Measurements from ENCODE around the gene NRXN3.

Gene NRXN3

DNA sequence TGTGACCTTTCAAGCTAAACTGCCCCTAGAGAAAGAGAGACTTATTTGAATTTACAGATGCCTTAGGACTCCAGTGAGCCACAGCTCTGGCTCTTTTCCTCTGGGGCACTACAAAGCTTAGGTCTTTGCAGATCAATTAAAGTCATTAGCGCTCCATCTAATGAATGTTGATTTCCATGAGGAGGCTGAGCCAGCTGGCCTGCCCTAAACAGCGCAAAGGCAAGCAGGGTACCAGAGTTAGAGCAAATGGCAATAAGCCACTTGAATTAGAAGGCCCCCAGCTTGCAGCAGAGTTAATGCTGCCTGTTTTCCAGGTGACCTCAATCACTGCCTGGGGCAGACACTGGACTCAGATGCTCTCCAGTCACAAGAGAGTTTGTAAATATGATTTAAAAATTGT, 1345.8 kb downstream of the NRXN3 start:
- DNase-seq, result no peak

GRCh38 chr14:79525416-79525815, 1355.2 kb downstream of the NRXN3 start:
- DNase-seq, result no peak

DNA sequence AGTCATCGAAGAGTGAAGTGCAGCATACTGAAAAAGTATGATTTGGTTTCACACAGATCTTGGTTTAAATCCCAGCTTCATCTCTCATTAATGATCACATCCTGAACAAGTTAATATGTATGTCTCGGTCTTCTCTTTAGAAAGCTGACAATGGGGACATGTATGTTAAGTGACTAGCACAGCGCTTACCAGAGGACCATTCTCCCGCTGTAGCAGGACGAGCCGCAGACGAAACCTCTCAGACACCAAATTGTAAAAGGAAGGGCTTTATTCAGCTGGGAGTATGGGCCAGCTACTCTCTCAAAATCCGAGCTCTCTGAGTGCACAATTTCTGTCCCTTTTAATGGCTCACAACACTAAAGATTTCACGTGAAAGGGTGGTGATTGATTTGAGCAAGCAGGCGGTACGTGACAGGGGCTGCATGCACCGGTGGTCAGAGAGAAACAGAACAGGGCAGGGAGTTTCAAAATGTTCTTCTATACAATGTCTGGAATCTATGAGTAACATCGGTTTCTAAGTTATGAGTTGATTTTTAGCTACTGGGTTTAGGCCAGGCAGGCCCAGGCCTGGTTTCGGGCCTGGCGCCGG, 1358.7 kb downstream of the NRXN3 start:
- no peak for DNase-seq

GRCh38 chr14:79530555-79530954, 1360.4 kb downstream of the NRXN3 start:
- no peak for DNase-seq

DNA sequence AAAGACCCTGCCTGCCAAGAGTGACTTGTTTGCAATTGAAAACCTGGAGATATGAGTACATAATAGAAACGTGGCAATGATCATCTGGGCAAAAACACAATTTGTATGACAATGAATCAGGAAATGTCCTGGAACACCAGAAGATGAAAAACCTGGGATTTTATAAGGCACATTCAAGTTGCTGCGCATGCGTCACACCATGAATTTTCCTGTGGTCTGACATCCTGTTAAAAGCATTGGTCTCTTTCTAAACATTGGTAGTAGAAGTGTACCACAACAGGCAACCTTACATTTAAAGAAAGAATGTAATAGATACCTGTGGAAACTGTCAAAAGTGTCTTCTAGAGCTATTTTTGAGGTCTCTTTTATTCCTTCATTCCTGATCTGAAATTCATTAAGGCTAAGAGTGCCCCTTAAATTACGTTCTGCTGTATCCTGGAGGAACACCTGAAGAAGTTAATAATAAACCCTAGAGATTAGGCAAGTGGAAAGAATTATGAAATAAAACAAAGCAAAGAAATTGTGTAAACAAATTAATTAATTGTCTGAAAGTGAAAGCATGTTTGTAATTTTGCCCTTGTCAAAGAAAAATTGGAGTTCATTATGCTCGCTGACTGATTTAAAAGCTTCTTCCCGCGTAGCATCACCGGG, 1364.7 kb downstream of the NRXN3 start:
- no peak for DNase-seq

GRCh38 chr14:79540394-79540793, 1370.2 kb downstream of the NRXN3 start:
- DNase-seq, result no peak

GRCh38 chr14:79542121-79542520, 1371.9 kb downstream of the NRXN3 start:
- DNase-seq, result no peak

GRCh38 chr14:79543348-79543747, 1373.2 kb downstream of the NRXN3 start:
- no peak for DNase-seq

GRCh38 chr14:79543967-79544697, 1374.0 kb downstream of the NRXN3 start:
- no peak for DNase-seq

DNA sequence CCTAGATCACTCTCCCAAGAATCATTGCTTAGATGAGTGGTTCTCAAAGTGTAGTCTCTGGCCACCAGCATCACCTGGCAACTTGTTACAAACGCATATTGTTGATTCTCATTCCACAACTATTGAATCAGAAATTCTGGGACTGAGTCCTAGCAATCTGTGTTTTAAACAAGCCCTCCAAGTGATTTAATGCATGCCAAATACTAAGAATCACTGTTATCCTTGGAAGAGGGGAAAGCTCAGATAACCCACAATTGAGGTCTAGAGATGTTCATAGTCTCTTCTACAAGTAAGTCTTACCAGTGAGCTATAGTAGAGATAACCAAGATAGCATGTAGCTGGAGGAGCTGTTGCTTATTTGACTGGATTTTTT, 1374.5 kb downstream of the NRXN3 start:
- no peak for DNase-seq

DNA sequence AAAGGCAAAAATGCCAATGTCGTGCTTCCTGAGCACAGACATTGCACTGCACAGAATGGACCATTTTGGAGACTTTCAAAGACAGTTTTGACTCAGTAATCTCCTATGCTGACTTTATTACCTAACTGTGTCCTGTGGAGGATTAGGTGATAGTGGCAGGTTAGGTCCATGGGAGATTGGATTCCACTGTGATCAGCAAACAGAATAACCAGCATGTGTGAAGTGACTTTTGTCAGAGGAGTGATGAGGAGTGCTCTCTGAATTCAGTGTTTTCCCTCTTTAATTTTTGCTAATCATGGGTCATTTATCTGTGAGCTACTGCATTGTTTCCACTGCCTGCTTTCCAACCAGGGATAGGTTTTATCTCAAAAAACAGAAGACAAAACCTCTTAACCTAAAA, 1378.7 kb downstream of the NRXN3 start:
- DNase-seq, result no peak

GRCh38 chr14:79549515-79549914, 1379.3 kb downstream of the NRXN3 start:
- no peak for DNase-seq

DNA sequence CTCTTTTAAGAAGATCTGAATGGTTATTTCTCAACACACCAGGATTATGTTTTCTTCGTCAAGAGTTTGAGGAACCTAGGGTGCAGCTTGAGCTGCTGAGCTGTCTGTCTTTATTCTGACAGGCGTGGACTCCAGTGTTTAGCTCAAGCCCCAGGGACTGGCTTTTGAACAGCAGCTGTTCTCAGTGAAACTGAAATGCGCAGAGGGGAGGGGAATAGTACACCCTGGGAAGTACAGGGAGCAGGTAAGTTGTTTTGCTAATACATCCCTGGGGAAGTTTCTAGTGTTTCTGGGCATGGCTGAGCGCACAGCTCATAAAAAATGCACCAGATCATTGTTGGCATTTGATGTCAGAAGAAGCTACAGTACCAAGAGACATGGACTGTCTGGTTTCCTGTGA, 1381.3 kb downstream of the NRXN3 start:
- DNase-seq, result no peak

DNA sequence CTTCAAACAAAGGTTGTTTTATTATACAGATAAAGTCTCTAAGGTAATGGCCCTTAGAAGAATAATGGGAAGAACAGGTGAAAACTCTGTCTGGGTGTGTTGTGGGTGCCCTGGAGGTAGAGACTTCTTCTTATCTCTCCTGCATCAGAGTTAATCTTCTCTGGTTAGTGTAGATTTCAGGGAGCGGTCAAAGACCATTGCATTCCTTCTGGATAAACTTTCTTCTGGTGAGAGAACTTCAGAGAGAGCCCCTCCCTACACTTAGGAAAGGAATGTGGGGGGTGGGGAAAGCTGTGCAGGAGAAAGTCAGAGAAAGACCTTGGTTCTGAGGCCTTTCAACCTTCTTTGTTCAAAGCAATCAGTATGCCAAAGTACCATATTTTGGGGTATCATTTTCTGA, 1382.6 kb downstream of the NRXN3 start:
- DNase-seq, result no peak

DNA sequence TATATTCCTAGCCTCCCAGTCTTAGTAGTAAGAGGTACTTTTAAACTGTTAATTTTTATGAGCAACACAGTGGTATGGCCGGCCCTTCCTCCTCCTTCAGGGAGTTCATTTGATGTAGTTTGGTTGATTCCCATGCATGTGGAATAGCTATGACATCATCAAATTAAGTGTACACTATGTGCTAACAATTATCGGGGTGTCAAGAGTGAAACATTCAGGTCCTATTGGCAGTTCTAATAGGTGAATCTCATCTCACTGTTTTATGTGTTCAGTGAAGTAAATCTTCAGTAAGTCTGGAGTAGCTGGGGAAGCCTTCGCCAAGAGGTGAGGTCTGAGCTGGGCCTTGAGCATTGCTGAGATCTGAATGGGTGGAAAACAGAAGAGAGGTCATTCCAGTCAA, 1384.6 kb downstream of the NRXN3 start:
- DNase-seq, result no peak

DNA sequence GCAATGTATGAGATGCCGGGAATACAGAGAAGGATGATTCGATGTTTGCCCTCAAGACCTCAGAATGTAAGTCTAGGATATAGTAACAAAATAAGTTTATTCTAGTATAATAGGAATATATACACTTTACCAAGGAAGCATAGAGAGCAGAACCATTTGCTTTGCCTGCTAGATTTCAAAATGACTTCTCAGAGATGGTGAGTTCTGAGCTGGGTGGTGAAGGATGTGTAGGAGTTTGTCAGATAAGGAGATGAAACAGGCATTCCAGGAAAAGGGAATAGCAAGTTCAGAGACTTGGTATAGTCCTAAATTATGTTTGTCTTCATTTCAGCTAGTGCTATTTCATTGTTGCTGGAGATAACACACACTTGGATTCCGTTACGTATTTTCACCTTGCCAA, 1385.3 kb downstream of the NRXN3 start:
- no peak for DNase-seq

GRCh38 chr14:79557309-79557708, 1387.1 kb downstream of the NRXN3 start:
- DNase-seq, result no peak

DNA sequence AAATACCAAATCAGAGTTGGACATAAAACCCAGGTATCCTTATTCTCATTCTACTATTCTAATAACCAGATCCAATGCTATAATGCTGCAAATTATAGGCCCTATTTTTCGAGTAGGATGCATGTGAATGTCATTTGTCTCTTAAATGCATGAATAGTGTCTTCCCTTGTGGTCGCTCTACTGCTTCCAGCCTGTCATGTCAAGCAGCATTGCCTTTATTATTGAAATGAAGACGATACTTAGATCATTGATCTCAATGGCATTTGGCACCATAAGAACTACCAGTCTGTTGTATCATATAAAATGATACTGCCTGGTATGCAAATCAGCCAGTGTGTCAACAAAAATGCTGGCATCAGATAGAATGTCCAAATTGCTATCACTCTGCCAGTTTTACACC, 1392.0 kb downstream of the NRXN3 start:
- no peak for DNase-seq

DNA sequence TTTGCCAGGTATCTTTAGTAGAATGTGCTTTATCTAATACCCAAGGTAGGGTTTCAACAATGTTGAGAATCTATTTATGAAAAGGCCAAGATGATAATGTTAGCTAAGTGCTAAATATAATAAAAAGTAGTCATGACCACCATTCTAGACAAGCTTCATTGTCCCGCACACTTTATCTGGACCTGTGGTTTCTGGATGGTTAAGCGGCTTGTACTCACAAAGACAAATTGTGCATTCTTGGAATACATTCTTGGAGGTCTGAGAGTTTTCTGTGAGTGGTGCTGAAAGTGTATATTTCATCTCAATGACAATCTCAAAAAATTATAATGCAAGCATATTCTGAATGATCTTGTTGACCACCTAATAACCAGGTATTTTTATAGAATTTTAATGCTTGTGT, 1394.2 kb downstream of the NRXN3 start:
- no peak for DNase-seq

GRCh38 chr14:79567306-79567705, 1397.1 kb downstream of the NRXN3 start:
- DNase-seq, result no peak

DNA sequence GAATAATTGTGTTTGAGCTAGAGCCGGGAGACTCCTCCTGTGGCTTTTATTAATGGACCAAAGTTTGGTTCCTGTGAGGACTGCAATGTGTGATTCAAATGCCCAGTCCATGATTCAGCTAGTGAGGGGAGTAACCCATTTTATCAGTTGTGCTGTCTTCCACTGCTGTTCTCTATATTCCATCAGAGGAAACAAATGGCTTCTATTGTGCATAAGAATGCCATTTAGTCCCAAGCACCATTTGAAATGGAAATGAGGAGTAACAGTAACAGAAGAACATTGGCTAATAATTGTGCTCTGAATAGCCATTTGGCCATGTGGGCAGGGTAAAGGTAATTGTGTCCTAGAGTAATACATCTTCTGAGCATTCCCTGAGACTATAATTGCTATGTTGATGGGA, 1398.4 kb downstream of the NRXN3 start:
- no peak for DNase-seq

DNA sequence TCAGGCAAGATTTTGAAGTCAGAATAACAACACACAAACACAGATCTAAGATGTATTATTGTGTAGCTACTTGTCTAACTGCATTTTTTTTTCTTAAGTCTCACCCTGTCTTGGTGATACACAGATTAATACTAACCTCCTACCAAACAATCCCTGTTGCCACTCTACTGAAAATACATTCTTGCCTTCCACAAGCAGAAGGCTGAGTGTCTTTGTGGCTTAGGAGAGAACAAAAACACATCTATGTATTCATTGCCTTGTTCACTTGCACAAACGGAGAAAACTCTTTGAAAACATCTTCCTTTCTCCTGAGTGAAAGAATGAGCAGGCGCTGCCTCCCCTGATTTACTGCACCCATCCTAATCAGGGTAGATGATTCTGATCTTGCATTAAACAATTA, 1398.9 kb downstream of the NRXN3 start:
- no peak for DNase-seq

- DNase-seq, result no peak
Measured at GRCh38 chr14:79570648-79571047, 1400.5 kb downstream of the NRXN3 start.

GRCh38 chr14:79571366-79571765, 1401.2 kb downstream of the NRXN3 start:
- no peak for DNase-seq

GRCh38 chr14:79573486-79573885, 1403.3 kb downstream of the NRXN3 start:
- no peak for DNase-seq
